SKM-1 (cell line): ENCODE measurements around the gene ACAP3.

ENCODE experiments used
- DNase-seq: peaks from one replicate; lab custom pipeline; 2025; ENCODE audit not compliant: unreplicated experiment; lab: John Stamatoyannopoulos, UW

The ACAP3 gene, protein sequence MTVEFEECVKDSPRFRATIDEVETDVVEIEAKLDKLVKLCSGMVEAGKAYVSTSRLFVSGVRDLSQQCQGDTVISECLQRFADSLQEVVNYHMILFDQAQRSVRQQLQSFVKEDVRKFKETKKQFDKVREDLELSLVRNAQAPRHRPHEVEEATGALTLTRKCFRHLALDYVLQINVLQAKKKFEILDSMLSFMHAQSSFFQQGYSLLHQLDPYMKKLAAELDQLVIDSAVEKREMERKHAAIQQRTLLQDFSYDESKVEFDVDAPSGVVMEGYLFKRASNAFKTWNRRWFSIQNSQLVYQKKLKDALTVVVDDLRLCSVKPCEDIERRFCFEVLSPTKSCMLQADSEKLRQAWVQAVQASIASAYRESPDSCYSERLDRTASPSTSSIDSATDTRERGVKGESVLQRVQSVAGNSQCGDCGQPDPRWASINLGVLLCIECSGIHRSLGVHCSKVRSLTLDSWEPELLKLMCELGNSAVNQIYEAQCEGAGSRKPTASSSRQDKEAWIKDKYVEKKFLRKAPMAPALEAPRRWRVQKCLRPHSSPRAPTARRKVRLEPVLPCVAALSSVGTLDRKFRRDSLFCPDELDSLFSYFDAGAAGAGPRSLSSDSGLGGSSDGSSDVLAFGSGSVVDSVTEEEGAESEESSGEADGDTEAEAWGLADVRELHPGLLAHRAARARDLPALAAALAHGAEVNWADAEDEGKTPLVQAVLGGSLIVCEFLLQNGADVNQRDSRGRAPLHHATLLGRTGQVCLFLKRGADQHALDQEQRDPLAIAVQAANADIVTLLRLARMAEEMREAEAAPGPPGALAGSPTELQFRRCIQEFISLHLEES

DNA sequence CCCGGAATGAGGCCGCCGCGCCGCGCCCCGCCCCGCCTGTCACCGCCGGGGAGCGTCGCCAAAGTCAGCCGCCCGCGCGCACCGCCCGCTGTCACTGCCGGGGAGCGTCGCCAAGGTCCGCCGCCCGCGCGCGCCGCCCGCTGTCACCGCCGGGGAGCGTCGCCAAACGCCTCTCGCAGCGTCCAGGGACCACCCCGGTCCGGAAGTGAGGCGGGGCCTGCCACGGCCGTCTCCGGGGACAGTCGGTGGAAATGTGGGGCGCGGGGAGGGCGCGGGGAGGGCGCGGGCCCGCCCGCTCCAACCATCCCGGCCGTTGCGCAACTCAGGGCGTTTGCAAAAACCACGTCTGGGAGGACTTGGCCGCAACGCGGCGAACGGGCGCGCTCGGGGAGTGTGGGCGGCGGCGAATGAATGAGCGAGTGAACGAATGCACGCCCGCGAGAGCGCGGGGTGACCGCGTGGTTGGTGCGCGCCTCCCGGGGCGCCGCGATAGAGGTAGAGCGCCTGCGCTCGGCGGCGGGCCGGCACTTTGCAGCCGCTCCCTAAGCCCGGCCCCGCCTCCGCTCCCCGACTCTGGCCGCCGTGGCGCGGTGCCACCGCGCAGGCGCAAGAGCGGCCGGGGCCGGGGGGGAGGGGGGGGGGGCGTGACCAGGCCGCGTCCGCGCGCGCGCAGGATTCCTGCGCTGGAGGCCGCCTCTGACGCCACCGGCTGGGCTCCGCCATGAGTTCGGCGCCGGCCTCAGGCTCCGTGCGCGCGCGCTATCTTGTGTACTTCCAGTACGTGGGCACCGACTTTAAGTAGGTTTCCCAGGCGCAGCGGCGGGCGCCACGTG is at the start of gene ACAP3, which contains the start of gene PUSL1:
TSS of gene ACAP3 (minus strand) at position 8 of the 833 bp plus-strand sequence. CDS start 115 bp downstream, outside the sequence.
TSS of gene PUSL1 (plus strand) at position 675 of the 833 bp plus-strand sequence. CDS start at position 722, 47 bp downstream.
- peak; percentile 95 for DNase-seq

DNA sequence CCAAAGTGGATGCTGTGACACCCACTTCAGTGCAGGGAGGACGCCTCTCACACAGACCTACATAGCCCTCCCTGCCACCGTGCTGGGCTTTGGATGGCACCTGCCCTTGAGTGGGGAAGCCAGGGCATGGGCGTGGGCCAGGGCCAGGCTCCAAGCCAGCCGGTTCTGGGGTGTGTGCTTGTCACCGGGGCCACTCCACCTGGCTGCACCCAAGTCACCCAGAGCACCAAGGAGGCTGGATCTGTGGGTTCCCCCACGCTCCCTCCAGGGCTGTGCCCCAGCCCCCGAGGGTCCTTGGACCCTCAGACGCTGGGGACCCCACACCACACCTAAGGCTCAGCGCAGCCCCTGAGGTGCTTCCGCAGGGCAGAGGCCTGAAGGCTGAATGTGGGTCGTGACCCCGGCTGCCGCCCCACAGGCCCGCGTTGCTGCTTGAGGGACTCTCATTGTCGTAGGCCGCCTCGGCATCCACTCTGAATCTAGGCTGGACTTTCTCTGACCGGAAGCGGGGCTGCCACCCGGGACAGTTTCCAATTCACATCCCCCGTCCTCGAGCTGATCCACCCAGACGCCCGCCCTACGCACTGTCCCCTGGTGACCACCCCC is 49.2 kb upstream of the ACAP3 start:
- no peak for DNase-seq

DNA sequence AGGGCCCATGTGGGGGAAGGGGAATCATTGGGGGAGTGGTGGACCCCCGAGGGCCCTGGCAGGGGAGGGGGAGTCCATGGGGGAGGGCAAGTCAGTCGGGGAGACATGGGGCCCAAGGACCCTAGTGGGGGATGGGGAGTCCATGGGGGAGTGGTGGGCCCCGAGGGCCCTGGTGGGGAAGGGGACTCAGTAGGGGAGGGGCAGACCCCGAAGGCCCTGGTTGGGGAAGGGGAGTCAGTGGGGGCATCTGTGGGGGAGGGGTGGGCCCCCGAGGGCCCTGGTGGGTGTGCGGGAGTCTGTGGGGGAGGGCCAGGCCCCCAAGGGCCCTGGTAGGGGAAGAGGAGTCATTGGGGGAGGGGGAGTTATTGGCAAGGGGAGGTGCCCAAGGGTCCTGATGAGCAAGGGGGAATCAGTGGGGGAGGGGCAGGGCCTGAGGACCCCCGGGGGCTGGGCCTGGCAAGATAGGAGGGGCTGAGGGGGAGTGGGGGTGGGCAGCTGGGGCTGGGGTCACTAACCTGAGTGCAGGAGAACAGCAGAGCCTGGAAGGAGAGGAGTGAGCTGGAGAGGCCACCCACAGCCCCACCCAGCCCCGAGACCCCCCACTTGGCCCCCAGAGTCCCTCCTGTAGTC is 48.6 kb upstream of the ACAP3 start:
- DNase-seq, result no peak

DNA sequence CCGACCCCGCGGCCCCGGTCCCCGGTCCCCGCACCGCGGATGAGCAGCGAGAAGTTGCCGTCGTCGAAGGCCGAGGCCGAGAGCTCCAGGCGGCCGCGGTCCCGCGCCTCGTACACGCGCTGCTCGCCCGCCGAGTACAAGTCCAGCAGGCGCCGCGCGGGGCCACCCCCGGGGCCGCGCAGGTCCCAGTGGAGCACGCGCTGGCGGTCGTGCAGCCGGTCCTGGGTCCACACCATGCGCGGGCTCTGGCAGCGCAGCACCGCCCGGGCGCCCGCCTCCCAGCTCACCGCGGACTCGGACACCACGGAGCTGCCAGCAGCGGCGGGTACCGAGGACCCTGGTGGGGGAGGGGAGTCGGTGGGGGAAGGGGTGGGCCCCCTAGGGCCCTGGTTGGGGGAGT is 47.7 kb upstream of the ACAP3 start:
- no peak for DNase-seq

DNA sequence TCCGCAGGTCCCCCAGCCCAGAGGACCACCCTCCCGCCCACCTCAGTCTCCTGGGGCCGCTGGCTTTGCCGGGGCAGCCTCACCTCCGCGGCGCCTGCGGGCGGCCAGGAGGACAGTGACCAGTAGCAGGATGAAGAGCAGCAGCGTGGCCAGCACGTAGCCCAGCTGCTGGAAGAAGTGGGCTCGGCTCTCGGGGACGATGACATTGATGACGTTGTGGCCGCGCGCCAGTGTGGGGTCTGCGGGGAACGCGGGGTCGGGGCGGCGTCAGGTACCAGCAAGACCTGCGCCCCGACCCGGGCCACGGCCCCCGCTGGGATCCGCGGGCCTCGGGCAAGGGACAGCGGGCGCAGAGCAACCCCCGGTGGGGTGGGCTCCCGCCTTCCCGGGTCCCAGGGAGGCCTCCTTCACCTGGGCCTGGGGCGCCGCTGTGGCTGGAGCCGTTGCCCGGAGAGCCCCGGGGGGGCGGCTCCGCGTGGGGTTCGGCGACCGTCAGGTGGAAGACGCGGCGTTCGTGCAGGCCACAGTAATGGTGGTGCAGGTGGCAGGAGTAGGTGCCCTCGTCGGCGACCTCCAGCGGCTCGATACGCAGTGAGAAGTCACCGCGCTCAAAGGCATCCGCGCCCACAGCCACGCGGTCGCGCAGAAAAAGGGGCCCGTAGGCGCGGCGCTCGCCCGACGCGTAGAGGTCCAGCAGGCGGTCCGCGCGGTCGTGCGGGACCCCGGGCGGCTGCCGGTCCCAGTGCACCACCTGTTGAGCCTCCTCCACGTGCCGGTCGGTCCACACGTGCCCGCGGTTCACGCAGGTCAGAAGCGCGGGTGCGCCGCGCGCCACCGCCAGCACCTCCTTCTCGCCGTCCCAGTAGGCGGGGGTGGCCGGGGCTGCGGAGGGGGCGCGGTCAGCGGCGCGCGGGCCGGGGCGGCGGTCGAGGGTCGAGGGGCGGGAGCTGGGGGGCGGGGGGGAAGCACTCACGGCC is 46.8 kb upstream of the ACAP3 start:
- DNase-seq, result no peak

DNA sequence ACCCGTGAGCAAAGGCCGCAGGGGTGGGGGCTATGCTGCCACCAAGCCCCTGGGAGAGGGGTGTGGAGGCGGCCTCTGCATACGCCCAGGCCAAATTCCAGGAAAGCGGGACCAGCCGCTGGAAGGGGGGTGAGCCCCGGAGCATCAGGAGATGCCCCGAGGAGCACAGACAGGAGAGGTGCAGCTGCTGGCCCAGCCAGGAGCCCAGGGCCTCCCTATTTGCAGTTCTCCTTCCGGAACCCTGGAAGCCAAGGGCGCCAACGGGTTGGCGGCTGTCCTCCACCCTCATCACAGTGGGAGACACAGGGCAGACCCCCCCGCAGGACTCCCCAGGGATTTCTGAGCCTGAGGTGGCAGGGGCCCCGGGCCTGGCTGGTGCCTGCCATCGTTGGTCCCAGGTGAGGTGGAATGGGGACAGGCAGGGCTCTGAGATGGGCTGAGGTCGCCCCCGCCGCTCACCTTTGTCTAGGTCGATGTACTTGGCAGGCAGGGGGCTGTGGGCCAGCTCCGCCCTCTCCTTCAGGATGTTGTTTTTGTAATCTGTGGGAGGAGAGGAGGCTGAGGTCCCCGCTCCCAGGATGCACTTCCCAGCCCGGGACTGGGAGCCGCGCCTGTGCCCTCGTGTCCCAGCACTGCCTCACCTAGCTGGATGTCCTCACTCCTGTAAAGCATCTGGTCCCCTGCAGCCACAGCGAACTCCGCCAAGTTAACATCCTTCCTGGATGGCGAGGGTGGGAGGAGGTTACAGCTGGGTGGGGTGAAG is 45.8 kb upstream of the ACAP3 start:
- no peak for DNase-seq

DNA sequence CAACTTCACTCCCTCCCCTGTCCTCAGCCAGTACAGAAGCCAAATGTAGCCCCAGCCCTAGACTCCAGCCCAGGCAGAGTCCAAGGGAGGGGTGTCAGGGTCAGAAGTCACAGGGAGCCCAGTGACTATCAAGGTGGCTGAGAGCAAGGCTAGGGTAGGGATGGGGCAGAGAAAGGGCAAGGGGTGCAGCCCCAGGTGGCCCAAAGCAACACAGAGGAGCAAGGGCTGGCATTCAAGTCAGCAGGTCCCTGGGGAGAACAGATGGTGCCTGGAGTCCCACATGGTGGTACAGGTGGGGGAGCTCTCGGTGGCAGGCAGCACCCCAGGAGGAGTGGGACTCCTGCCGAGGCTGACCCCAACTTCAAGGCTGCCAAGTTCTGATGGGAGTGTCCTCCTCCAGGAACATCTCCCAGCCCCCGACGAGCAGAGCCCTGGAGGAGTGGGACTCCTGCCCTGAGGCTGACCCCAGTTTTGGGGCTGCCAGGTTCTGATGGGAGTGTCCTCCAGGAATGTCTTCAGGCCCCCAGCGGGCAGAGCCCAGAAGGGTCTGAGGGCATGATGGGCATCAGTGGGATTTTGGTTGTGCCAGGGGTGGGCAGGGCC is 45.2 kb upstream of the ACAP3 start:
- DNase-seq, result no peak

DNA sequence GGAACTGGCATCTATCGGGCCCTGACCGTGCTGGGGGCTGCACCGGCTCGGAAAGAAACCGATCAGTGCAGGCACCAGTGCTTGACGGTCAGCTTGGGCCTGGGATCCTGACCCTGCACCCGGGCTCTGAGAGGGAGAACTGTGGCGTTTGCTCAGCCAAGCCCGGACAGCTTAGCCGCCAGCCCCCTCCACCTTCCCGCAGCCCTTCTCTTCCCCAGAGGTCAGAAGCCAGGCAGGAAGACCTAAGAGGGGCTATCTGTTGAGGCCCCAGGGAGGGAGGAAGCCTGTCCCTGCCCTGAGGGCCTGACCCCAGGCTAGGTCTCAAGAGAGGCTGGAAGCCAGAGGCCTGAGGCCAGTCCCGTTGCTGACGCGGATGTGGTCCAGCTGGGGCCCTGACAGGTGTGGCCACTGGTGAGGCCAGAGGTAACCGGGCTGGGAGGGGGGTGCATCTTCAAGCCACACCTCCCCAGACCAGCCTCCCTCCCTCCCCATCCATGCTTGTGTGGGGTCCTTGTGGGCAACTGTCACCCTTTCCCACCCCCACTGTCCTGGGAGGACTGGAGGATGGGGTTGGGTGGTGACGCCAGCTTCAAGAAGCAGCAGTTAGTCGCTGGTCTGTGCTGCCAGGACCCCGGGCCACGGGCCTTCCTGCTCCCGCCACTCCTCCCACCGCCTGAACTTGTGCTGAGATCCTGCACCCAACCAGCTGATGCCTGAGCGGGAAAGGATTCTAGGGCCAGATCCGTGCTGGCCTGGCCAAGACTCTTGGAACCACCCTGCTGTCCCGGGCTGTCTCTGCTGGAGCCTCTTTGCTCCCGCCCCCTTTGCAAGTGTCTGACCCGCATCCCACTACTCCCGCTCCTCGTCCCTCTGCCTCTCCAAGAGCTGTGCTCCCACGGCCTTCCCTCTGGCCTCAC is 44.0 kb upstream of the ACAP3 start:
- no peak for DNase-seq

DNA sequence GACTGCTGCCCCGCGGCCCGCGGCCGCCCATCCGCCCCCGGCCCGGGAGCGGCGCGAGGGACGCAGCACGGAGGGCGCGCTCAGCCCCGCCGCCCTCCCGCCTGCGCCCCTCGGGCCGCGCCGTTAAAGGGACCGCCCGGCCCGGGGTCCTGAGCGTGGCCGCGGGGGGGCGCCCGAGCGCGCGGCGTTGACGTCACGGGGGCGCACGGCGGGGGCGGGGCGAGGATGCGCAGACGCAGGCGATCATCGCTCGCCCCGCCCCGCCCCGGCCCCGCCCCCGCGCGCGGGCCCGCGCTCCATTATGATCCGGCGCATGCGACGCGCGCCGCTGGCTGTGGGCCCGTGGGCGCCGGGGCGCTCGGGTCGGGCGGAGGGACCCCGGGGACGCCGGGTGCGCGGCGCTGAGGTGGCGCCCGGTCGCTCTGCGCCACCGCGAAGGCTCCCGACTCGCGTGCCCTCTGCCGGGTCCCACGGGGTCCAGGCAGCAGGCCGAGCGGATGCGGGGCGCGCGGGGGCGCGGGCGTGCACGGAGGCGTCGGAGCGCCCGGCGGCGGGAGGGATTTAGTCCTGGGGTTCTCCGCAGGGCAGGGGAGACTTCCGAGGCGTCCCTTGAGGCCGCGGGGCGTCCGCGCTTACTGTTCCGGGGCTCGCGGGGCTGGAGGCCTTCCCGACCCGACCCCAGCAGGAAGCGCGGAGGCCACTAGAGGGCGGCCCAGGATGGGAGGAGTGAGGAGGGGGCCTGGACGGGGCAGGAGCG is 41.7 kb upstream of the ACAP3 start, which contains the start of gene DVL1:
TSS of gene DVL1 (minus strand) at position 163 of the 757 bp plus-strand sequence. CDS start 353 bp downstream, outside the sequence.
- no peak for DNase-seq

DNA sequence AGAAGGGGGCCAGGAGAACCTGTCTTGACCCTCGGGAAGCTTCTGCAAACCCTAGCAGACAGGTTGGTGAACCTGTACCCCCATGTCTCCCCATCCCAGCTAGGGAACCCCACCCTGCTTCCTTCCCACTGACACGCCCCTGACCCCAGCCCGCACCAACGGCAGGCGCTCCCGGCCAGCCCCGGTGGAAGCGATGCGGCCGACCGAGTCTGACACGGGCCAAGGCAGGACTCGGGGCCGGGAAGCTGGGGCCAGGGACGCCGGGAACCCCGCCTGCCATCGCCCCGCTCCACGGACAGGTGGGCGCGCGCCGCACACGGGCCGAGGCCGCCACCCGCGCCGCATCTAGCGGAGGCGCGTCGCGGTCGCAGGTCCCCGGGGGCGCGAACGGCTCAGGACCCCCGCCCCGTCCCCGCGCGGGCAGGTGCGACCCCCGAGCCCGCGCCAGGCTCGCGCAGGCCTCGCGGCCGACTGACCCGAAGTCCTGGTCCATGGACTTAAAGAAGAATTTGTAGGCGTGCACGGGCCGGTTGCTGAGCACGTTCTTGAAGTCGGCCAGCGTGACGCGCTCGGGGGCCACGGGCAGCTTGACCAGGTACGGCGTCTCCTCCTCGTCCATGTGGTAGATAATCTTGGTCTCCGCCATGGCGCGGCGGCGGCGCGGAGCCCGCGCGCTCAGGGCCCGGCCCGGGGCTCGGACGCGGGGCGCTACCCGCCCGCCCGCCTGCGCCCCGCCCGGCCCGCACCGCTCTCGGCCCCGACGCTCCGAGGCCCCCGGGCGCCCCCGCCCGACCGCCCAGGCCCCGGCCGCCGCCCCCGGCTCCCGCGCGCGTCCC is 40.9 kb upstream of the ACAP3 start:
- DNase-seq, result no peak

DNA sequence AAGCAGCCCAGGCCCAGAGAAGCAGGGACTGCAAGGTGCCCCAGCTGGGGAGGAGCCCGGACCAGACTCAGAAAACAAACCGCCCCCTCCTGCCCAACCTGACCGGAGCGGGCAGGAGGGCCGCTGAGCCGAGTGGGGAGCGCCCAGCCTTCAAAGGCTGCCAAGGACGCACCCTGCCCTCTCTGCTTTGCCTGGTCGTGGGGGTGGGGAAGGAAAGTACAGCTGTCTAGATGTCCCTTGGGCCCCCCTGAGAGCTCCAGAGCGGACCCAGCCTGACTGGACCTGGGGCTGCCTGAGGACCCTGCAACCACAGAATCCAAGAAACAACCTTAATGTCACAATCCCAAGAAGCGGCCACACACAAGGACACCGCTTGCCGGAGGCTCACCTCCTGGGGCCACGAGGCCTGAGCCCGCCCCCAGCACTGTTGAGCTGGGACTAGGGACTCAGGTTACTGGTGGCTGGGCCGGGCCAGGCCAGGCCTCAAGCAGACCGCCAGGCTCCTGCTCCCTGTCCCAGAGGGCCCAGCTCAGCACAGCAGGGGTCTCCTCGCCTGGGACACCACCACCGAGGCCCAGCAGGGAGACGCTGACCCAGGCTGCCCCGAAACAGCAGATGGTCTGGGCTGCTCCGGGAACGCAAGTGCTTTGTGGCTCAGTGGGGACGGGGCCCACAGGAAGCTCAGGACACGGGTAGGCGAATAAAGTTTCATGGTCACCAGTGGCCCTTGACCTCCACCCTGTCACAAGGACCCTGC is 40.1 kb upstream of the ACAP3 start:
- DNase-seq, result no peak

DNA sequence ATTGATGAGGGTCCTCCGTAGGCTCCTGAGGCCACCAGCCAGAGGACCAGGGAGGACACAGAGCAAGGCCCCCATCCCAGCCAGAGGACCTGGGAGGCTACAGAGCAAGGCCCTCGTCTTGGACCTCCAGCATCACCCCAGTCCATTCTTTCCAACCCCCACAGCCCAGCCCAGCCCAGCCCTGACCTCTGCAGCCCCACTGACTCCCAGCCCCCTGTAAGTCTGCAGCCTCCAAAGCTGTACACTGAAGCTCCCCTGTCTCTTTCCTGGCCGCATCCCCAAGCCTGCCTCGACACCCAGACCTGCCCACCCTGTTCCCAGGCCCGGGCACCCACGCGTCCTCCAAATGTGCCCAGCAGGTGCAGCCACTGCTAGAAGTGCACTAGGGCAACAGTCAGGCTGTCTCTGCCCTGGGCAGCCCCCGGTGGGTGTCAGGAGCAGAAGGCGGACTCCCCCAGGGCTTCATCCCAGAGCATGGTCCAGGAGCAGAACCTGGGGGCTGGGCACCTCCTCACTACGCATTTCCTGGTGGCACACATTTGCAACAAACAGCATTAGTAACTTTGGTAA is 39.4 kb upstream of the ACAP3 start:
- DNase-seq, result no peak

DNA sequence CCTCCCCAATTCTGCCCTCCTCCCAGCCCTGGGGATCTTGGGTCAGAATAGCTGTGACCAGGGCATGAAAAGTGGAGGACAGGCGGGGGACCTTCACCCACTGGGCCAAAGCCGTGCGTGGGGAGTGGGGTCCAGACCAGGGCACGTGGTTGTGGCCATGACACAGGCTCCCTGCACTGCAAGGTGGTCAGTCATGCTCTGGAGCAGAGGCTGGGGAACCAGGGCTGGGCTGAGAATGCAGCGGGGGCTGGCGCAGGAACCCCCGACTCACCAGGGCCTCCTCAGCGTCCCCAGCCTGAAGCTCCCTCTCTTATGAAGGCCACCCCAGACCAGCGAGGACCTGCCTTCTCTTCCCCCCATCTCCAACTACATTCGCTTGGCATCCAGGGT is 38.8 kb upstream of the ACAP3 start:
- no peak for DNase-seq

DNA sequence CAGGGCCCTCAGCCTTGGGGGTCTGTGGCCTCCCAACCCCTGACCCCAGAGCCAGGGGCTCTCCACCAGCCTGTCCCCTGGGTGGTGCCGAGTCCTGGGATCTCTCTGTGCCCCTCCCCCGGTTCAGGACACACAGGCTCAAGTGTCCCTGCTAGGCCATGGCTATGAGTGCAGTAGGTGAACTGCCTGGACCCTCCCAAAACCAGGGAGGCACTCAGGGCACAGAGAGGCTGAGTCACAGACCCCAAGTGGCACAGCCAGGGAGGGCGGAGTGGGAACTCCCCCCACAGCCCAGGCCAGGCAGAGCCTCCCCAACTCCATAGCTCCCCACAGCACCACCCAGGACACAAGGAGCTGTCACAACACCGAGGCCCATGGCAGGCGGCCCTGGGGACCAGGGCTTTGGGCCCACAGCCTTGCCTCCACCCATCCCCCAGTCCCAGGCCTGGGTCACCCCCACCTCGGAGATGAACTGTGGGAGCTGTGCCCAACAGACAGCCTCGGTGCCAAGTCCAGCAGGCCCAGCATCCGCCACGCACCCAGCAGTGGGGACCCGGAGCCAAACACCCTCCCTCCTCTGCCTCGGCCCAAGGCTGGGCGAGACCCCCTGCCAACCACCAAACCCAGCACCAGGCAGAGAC is 38.2 kb upstream of the ACAP3 start:
- DNase-seq, result no peak
